Activated CD4-positive, CD25-positive, alpha-beta regulatory T cell treated with anti-CD3 and anti-CD28 coated beads, Interleukin-2, amount 50 U/mL, for 72 hours (primary cell): ENCODE measurements around the gene EFCAB6.

Experiments
- DNase-seq: peaks from one replicate; pipeline ENCODE4 v3.0.0; 2021

EFCAB6 gene

DNA sequence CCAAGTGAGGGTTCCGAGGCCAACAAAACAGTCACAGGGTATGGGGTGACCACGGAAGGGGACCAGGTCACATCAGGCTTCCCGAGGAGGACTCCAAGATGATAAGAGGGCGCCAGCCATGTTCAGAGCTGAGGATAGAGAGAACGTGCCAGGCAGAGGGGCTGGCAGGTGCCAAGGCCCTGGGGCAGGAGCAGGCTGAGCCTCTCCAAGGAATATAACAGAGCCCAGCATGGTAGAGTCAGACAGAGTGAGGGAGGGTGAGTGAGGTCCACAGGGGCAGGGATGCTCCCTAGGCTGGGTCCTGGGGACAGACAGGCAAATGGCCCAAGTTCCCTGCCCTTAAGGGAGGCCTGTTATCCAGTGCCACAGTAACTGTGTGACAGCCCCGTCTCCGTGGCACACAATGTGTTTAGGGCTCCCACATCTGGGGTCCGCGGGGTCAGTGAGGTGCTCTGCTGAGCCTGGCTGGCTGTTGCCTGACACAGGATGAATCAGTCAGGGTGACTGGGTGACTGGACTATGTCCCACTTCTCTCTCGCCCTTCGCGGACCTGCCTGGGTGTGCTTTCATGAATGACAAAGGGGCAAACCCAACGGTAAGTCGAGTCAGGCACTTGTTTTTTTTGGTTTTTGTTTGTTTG is 295.0 kb downstream of the EFCAB6 start:
- no peak for DNase-seq

DNA sequence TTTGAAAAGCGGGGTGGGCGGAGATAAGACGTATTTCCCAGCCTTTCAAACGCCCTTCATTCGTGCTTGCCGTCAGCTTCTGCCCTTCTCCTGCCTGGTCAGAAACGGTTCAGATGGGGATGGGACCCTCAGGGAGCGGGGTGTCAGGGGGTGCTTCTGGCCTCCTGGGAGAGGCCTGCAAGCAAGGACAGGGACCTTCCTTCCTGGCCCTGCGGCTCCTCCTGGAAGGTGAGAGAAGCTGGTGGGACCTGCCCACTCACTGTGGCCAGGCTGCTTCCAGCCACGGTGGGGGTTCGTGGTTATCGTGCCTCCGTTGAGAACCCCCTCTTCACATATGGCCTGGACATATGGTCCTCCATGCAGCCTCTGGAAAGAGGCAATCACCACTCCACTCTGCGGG is 295.7 kb downstream of the EFCAB6 start:
- no peak for DNase-seq

DNA sequence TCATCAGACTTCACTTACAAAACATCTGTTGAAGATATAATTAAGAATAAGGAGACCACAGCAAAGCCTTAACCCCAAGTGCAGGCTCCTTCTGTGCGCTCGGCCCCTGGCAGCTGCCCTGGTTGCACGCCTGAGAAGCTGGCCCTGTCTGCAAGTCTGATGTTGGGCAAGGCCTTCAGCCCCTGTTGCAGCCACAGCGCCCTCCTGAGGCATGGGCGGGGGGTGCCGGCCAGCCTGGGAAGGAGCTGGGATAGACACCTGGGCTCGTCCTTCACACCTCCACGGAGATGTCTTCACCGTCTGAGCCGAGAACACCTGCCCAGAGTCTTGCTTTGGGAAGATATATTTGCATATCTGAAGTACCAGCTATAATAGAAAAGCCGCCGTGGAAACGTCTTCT is 296.2 kb downstream of the EFCAB6 start:
- no peak for DNase-seq

DNA sequence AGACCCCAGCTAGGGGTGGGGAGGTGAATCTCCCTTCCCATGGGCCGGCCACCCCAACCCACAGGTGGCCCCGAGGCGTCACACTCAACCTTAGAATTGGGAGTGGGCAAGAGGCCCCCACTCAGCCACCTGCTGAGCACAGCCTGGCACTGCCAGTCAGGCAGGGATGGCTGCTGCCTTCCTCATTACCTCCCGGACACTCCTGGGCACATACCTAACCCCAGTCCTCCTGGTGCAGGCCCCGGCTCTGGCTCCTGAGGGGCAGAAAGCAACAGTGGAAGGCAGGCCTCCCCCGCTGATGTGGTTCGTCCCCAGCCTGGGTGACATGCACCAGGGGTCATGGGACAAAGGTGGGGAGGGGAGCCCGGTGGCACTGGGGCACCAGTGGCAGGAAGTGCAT is 296.7 kb downstream of the EFCAB6 start:
- no peak for DNase-seq

DNA sequence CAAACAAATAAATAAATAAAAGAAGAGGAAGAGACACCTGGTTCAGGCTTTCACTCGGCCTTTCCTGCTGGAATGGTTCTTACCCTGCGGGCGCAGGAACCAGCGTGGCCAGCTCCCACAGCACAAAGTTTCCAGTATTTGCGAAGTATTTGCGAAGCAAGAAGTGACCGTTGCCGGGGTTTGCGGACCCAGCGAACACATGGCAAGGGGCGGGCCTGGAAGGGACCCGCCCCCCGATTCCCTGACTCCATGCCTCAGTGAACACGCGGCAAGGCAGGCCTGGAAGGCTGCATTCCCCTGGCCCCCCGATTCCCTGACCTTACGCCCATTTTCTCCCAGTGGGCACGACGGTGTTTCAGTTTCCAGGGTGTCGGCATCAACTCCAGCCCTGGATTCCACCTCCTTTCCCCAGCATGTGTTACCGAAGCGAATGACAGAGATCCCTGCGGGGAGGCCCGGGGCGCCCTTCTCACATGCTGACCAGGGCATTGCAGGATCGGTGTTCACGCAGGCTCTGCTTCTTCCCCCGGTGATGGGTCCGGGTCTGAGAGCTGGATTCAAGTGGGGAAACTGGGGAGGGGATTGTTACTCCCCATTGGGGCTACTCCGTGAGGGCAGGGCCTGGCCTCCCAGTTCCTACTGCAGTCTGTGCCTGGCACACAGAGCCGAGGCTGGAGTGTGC is 297.5 kb downstream of the EFCAB6 start:
- no peak for DNase-seq

DNA sequence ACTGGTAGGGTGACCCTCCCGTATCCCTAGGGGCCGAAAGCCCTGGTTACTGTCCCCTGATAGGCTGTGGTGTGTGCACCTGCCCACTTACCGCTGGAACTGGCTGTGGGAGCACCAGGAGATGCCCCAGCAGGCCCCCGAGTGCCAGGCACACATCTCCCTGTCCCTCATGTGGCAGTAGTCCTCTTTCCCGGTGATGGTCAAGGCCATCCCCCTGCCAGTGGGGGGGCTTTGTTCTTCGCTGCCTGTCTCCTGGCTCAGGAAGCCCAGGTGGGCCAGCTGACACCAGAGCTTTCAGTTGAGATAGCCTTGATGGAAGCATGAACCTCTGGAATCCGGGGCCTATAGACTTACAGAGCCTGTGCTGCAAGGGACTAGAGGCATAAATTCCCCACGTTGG is 299.8 kb downstream of the EFCAB6 start:
- no peak for DNase-seq

DNA sequence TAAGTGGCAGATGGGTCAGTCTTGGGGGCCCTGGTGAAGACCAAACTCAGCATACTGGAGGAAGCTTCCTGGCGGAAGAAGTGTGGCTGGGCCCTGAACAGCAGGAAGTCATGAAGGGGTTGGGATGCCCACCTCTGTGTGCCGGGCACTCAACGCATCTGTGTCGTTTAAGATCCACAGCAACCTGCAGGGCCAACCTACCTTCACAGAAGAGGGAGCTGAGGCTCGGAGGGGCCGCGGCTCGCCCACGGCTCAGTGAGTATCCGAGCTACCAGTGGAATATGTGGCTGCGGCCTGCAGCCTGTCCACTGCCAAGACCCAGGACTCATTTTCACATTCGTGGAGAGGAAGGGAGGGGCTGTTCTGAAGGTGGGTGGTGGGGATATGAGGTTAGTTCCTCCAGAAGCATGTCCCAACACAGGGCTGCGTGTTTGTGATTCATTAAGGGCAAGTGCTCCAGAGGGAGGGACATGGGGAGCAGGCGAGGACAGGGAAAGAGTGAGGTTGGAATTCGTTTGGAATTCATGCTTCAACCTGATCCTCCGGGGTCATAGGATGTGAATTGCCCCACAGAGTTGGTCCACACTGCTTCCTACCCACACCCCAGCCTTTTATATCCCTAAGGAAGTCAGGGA is 300.7 kb downstream of the EFCAB6 start:
- no peak for DNase-seq

DNA sequence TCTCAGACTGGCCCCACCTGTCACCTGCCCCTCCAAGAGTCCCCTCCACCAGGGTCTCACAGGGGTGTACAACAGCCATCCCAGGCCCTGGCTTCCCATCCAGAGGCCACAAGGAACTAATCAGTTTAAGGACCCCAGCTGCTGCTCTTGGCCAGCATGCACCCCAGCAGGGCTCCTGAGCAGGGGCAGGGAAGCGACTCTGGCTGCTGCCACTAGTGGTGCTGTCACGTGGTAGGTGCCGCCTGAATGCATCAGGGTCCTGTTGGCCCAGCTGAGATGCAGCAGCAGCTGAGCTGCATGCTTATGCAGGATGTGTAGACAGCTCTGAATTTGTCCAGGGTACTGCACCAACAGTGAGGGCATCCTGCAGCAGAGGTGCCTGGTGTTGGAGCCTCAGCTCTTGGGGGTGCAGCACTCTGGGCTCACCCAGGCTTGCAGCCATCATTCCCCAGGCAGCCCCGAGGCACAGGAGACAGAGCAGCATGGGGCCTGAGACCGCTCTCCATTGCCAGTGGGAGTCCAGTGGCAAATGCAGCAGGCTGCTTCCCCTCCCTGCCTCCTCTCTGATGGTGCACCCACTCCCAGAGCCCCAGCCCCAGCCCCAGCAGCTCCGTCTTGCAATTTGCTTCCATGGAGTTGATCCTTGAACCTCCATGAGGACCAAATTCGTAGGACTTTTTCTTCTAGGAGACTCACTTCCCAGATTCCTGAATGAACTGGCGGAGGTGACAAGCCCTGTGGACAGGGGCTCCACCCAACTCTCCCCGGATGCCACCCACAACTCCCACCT is 301.6 kb downstream of the EFCAB6 start:
- no peak for DNase-seq

DNA sequence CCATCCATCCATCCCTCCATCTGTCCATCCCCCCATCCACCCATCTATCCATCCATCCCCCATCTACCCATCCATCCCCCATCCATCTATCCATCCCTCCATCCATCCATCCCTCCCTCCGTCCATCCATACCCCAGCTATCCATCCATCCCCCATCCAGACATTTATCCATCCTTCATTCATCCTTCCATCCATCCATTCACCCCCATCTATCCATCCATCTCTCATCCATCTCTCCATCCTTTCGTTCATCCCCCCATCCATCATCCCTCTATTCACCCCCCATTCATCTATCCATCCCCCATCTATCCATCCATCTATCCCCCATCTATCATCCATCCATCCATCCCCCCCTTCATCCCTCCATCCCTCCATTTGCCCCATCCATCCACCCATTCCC is 302.8 kb downstream of the EFCAB6 start:
- no peak for DNase-seq

DNA sequence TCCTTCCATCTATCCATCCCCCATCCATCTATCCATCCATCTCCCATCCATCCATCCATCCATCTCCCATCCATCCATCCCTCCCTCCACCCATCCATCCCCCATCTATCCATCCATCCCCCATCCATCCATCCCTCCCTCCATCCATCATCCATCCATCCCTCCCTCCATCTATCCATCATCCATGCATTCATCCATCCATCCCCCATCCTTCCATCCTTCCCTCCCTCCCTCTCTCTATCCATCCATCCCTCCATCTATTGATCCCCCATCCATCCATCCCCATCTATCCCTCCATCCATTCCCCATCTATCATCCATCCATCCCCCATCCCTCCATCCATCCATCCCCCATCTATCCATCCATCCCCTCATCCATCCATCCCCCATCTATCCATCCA is 303.6 kb downstream of the EFCAB6 start:
- DNase-seq, result no peak

DNA sequence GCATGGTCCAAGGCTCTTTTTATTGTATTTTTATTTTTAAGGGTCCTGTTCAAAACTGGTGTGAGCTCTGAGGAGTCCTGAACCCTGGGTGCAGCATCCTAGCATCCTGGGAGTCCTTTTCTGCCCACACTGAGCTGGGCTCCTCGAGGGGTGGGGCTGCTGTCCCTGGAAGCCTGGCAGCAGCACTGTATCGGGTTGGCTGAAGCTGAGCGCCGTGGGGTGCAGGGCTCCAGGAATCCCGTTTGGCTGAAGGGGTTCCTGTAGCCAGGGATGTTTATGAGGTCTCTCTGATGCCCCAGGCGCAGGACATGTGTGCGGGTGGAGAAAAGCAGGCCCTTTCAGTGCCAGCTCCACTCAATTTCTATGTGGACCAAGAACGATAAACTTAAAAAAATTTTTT is 304.9 kb downstream of the EFCAB6 start:
- DNase-seq, result no peak

DNA sequence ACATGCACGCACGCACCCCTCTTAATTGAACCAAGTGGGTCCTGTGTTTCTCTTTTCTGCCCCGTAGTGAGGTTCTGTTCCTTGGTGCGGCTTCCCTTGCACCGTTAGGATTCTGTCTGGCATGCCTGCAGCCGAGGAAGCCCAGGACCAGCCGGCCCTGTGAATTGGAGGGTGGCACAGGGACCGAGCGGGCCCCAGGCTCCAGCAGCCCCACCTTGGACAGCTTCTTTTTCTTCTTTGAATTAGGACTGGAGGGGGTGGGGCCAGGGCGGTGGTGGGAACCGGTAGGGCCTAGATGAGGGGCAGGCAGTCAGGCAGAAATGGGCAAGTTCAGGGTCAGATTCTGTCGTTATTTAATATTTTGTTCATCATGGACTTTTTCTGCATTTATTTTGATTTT is 305.6 kb downstream of the EFCAB6 start:
- DNase-seq, result no peak

DNA sequence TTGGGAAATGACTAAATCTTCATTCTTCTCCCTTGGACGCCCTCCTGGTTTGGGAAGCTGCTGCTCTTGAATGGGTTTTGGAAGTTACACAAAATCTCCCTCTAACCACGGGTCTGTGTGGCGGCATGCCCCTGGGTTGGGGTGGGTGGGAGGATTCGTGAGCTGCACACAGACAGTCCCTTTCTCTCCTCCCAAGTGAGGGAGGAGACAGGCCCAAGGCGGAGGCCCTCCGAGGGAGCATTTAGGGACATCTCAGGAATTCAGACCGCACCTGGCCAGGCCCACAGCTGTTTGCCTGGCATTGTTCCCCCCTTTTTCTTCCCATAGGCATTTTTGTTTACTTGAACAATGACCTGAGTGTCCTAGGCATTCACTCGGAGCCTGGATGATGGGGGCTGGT is 306.2 kb downstream of the EFCAB6 start:
- no peak for DNase-seq

DNA sequence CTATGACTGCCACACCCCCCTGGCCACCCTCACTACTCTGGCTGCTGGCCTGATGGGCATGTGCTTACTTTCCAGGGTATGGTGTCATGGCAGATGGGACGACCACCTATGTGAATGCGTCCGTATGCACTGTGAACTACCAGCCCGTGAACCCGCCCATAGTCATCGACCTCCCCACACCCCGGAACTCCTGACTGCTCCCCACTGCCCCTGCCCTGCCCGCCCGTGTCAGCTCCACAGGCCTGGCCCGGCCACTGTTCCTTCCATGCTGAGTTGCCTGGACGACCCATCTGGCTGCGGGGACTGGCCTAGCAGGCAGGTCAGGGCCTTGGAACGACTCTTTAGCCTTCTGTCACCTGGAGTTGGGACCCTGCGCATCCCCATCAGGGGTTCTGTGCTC is 306.7 kb downstream of the EFCAB6 start:
- no peak for DNase-seq

DNA sequence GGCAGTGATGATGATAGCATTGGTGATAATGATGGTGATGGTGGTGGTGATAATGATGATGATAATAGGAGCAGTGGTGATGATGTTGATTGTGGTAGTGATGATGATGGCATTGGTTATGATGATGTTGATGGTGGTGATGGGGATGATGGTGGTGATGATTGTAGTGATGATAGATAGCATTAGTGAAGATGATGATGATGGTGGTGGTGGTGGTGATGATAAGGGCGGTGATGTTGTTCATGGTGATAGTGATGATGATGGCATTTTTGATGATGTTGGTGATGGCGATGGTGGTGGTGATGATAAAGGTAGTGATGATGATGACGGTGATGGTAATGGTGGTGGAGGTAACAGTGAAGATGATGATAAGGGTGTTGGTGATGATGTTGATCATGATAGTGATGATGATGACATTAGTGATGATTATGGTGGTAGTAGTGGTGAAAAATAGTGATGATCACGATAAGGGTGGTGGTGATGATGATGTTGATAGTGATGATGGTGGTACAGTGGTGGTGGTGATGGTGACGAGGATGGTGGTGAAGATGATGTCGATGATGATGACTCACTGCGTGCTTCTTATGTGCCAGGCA is 307.3 kb downstream of the EFCAB6 start:
- DNase-seq, result no peak

DNA sequence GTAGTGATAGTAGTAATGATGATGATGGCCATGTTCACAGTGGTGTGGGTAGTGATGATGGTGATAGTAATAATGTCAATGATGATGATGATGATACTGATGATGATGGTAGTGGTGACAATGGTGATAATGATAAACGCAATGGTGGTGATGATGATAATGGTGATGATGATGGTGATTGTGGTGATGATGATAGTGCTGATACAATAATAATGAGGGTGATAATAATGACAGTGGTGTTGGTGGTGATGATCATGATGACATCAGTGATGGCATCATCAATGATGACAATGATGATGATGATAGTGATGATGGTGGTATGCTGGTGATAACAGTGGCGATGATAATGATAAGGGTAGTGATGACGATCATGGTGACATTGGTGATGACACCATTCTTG is 308.0 kb downstream of the EFCAB6 start:
- DNase-seq, result no peak

DNA sequence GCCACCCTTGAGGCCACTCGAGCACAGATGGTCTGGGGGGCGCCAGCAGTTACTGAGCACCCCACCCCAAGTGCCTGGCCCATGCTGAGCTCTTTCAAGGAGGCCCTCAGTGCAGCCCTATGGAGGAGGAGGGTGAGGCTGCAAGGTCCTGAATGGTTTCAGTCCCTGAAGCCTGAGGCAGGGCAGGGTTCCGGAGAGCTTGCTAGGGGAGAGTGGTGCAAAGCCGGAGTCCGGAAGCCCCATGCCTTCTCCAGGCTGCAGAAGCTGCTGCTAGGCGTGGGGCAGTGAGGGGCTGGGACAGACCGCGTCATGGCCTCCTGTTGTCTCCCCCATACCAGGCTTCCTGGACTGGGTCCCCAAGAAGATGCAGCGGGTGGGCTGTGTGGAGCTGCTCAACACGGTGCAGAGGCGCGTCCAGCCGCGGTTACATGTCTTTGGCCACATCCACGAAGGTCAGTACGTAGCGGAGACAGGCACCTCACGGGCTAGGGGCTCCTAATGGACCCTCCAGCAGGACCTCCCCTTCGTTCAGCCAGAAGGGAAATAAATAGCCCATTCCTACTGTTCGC is 309.7 kb downstream of the EFCAB6 start:
- DNase-seq, result no peak

DNA sequence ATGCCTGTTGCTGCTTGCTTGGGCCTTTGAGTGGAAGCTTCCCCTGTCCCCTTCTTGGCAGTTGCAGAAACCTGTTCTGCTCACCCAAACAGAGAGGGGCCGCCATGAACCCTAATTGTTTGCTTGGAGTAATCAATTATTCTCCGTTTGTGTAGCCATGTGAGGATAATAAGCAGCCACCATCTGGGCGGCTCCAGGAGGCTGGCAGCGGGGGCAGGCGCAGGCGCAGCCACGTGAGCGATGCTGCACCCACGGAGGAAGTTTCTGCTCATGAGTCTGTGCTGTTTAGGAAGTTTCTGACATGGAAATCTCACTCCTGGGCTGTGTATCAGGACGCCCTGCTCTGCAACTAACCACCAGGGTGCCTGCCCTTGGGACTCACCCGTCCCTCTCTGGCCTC is 310.2 kb downstream of the EFCAB6 start:
- no peak for DNase-seq

DNA sequence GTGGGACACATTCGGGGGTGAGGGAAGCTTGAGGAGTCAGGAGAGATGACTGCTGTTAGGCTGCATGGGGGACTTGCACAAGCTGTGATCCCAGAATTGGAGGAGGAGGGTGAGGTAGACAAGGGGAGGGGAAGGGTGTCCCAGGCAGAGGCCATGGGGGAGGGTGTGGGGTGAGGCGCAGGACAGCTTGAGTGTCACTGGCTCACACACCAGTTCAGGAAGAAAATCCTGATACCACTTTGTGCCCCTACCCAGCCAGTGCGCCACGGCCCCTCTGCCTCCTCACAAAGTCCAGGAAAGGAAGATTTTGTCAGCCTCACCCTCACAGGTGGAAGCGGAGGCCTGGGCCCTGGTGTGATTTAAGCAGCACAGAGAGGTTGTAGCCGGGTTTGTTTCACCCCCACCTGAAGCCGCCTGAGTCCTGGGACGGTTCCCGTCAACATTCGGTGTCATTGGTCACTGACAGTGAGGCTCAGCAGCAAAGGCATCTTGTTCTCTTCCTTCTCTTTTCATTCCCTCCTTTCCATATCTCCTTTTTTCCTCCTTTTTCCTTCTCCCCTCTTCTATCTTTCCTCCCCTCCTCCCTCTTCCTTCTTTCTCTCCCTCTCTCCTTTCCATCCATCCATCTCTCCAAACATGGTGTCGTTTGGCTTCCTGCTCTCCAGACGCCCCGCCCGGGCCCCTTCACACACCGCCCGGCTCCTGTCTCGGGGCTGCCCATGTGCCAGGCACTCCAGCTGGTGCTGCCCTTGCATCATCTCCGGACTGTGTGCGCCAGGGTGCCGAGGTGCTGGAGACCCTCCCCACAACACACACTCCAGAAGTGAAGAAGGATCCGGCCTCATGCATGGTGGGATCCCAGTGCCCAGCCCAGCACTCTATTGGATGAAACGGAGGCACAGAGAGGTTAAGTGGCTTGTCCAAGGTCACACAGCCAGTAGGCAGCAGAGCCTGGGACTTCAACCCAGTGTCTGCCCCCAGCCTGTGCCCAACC is 311.0 kb downstream of the EFCAB6 start:
- DNase-seq, result no peak

DNA sequence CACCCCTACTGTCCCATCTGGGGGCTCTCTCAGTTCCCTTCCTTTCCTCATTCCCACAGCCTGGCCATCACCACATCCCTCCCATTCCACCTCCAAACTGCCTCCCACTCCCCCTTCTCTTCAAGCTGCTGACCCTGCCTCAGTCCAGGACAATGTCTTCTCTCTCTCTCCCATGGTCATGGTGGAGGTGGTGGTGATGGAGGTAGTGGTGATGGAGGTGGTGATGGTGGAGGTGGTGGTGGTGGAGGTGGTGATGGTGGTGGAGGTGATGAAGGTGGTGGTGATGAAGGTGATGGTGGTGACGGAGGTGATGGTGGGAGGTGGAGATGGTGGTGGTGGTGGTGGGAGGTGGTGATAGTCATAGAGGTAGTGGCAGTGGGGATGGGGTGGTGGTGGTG is 313.2 kb downstream of the EFCAB6 start:
- DNase-seq, result no peak

DNA sequence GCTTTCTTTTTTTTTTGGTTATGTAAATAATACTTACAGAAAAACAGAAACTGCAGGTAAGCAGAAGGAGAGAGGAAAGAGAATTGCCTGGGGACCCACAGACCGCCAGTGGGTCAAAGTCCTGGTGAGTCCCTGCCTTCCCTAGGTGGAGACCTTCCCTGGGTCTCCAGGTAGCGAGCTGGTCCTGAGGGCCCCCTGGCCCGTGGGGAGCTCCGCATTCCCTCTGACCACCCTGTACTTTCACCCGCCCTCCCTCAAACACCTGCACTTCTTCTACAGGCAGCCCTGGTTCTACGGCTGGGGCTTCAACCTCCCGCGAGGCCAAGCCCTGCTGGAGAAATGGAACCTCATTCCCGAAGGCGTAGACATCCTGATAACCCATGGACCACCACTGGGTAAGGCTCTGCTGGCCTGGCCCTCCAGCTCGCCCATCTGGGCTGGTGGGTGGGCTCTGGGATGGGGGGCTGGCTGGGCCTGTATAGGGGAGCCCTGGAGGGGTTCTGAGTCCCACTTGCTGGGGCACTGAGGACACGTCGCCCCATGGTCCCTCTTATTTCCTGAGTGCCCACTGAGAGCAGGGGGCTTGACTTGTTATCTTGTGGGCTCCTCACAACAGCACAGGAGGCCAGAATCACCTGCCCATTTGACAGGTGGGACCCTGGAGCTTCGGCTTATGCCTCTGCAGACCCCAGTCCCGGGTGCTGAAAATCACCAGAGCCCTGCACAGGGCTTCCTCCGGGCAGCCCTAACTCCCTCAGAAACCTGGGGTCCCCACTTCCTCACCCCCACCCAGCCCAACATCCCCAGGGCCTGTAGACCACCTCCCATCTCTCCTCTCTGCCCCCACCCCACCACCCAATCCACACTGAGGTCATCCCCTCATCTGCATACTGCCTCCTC is 313.9 kb downstream of the EFCAB6 start:
- no peak for DNase-seq
